ENCODE results near the gene NRG2. TPM values are rescaled to one million over a fixed set of nuclear protein-coding genes. Genes with fewer than 3 reads are reported as not detected.

NRG2 gene
- total and polyA plus RNA-seq, 10 donors, result 0.83 to 7.7 (median 4.4) TPM

- WGBS, 5 donors, result 78 to 87% (median 84%) methylated on average over 14 to 15 of the region's 15 CpGs
- TF ChIP-seq POLR2AphosphoS5 (IDR thresholded peaks at IDR 0.05) (no peak), CTCF (IDR thresholded peaks at IDR 0.05 in 8 of 11, conservative IDR thresholded peaks at IDR 0.05 in 3 of 11) (no peak), POLR2A (IDR thresholded peaks at IDR 0.05) (no peak)
- peaks cover 0 to 30% (median 7%) of the 10 kb centered on the region in 6 donors for H3K4me1 ChIP-seq
- no peaks in the 10 kb centered on the region for H3K27me3 ChIP-seq (replicated peaks in 1 of 7)
- H3K9me3 ChIP-seq, result no peaks in the 10 kb centered on the region
- peak overlapping the region in 4 of 8 donors; percentile 13 to 48 (median 34) for H3K27ac ChIP-seq
- DNase-seq, result no peak
- H3K36me3 ChIP-seq, result no peaks in the 10 kb centered on the region
- intact Hi-C loops (cut with DNase I; ENCODE audit: low total_unique reads), result loop anchor here (5.0 kb wide), 1 partner anchor 74 kb away; no protein-coding TSS in a partner anchor
- H3K4me3 ChIP-seq, result no peak overlapping the region
Measured at GRCh38 chr5:139861021-139861888, 181.8 kb downstream of the NRG2 start.

- no peaks in the 10 kb centered on the region for H3K9me3 ChIP-seq
- no peak overlapping the region for H3K27ac ChIP-seq
- no peaks in the 10 kb centered on the region for H3K36me3 ChIP-seq
- no peak overlapping the region for H3K4me3 ChIP-seq
- no peaks in the 10 kb centered on the region for H3K27me3 ChIP-seq (replicated peaks in 1 of 7)
- TF ChIP-seq CTCF (IDR thresholded peaks at IDR 0.05 in 8 of 11, conservative IDR thresholded peaks at IDR 0.05 in 3 of 11) (no peak), POLR2A (IDR thresholded peaks at IDR 0.05) (no peak), POLR2AphosphoS5 (IDR thresholded peaks at IDR 0.05) (no peak)
- intact Hi-C loops (cut with DNase I; ENCODE audit: low total_unique reads), result no loop called here
- WGBS, 5 donors, result 93 to 100% (median 94%) methylated on average over 2 of the region's 2 CpGs
- peak; percentile 53 for DNase-seq
- peaks cover 0 to 27% (median 6%) of the 10 kb centered on the region in 6 donors for H3K4me1 ChIP-seq
Measured at GRCh38 chr5:139859013-139859412, 184.1 kb downstream of the NRG2 start.

- Histone ChIP-seq H3K9me3 (no peaks in the 10 kb centered on the region), H3K27me3 (replicated peaks in 1 of 7) (no peaks in the 10 kb centered on the region), H3K4me3 (no peak overlapping the region), H3K4me1 (peaks cover 0 to 6% (median 0%) of the 10 kb centered on the region in 6 donors), H3K27ac (no peak overlapping the region), H3K36me3 (peaks cover 0 to 11% (median 0%) of the 10 kb centered on the region in 6 donors)
- TF ChIP-seq POLR2AphosphoS5 (IDR thresholded peaks at IDR 0.05), result no peak
- no peak for TF ChIP-seq CTCF (IDR thresholded peaks at IDR 0.05 in 8 of 11, conservative IDR thresholded peaks at IDR 0.05 in 3 of 11)
- no peak for TF ChIP-seq POLR2A (IDR thresholded peaks at IDR 0.05)
- intact Hi-C loops (cut with DNase I; ENCODE audit: low total_unique reads), result no loop called here
- 80 to 95% (median 86%) methylated on average over 4 of the region's 4 CpGs for WGBS, 5 donors
- peak; percentile 57 for DNase-seq
Measured at GRCh38 chr5:139856714-139857113, 186.4 kb downstream of the NRG2 start.

- TF ChIP-seq POLR2A (IDR thresholded peaks at IDR 0.05), result no peak
- no peak for TF ChIP-seq CTCF (IDR thresholded peaks at IDR 0.05 in 8 of 11, conservative IDR thresholded peaks at IDR 0.05 in 3 of 11)
- TF ChIP-seq POLR2AphosphoS5 (IDR thresholded peaks at IDR 0.05), result no peak
- Histone ChIP-seq H3K27me3 (replicated peaks in 1 of 7) (no peaks in the 10 kb centered on the region), H3K9me3 (no peaks in the 10 kb centered on the region), H3K27ac (no peak overlapping the region), H3K36me3 (peaks cover 0 to 16% (median 0%) of the 10 kb centered on the region in 6 donors), H3K4me1 (peaks cover 0 to 2% (median 0%) of the 10 kb centered on the region in 6 donors), H3K4me3 (no peak overlapping the region)
- peak; percentile 60 for DNase-seq
- 80 to 91% (median 82%) methylated on average over 6 of the region's 6 CpGs for WGBS, 5 donors
- intact Hi-C loops (cut with DNase I; ENCODE audit: low total_unique reads), result no loop called here
Measured at GRCh38 chr5:139855946-139856540, 187.1 kb downstream of the NRG2 start.
